Gastrocnemius medialis (tissue), 4 donors: Measurements from ENCODE around the gene AIMP1.

Source experiments
- CTCF ChIP-seq, 5 experiments: fragments of 450-650 bp in 3 of 5; fragments of 200-600 bp in 2 of 5; sonication (generic) in 2 of 5; IDR thresholded peaks in 4 of 5; conservative IDR thresholded peaks in 1 of 5; 1 replicate in 4 of 5; 2 replicates in 1 of 5; pipeline ENCODE4 v1.5.1; 2016 to 2019; ENCODE audit warnings: antibody characterized with exemption in 5 of 5, mild to moderate bottlenecking in 3 of 5, moderate library complexity in 3 of 5
- POLR2A ChIP-seq, 2 donors: fragments of 450-650 bp; IDR thresholded peaks; one replicate each; pipeline ENCODE4 v1.6.1; 2017; ENCODE audit warnings: antibody characterized with exemption in 2 of 2, mild to moderate bottlenecking in 2 of 2, moderate library complexity in 2 of 2

- no peak for TF ChIP-seq CTCF (IDR thresholded peaks at IDR 0.05 in 4 of 5, conservative IDR thresholded peaks at IDR 0.05 in 1 of 5)
- no peak for TF ChIP-seq POLR2A (IDR thresholded peaks at IDR 0.05)
These were observed 49.3 kb downstream of the AIMP1 start for GRCh38 chr4:106365613-106366012.
